Activated T-cell treated with anti-CD3 and anti-CD28 coated beads, Interleukin-2, amount 50 U/mL, for 72 hours (primary cell): ENCODE measurements around the gene FXN. TPM values are rescaled to one million over a fixed set of nuclear protein-coding genes. Genes with fewer than 3 reads are reported as not detected.

Source experiments
- ATAC-seq, 2 donors: fragments of 150-1000 bp; cut with Tn5 transposase; replicated peaks in 1 of 2; 2 replicates each; pipeline ENCODE4 v1.10.0; 2021; ENCODE audit warnings: moderate library complexity in 2 of 2, mild to moderate bottlenecking in 1 of 2
- DNase-seq, 2 donors: peaks; one replicate each; pipeline ENCODE4 v3.0.0; 2021 to 2022; ENCODE audit warnings: mixed read lengths in 1 of 2
- H3K27ac Mint-ChIP-seq: one replicate; pipeline ENCODE4 v1.8.0; 2022; ENCODE audit warnings: mild to moderate bottlenecking, moderate library complexity, mixed read lengths
- H3K27me3 Mint-ChIP-seq: one replicate; pipeline ENCODE4 v1.8.0; 2022; ENCODE audit warnings: low read depth, mixed read lengths
- H3K36me3 Mint-ChIP-seq, 2 donors: one replicate each; pipeline ENCODE4 v1.8.0; 2022; ENCODE audit warnings: mixed read lengths in 2 of 2, mild to moderate bottlenecking in 1 of 2; ENCODE audit not compliant: insufficient read depth in 2 of 2
- H3K4me1 Mint-ChIP-seq: one replicate; pipeline ENCODE4 v1.8.0; 2022; ENCODE audit warnings: low read depth, mixed read lengths
- H3K4me3 Mint-ChIP-seq, 2 donors: one replicate each; pipeline ENCODE4 v1.8.0; 2022; ENCODE audit warnings: mild to moderate bottlenecking in 2 of 2, mixed read lengths in 2 of 2, moderate library complexity in 2 of 2
- H3K9me3 Mint-ChIP-seq, 2 donors: one replicate each; pipeline ENCODE4 v1.8.0; 2022; ENCODE audit warnings: mixed read lengths in 2 of 2
- total RNA-seq, 2 donors: library from RNA; stranded (reverse); gene quantifications; one replicate each; pipeline ENCODE4 v1.2.3, GENCODE V29; 2022

The FXN gene
- total RNA-seq, 2 donors from 2014 or later = 14.6 to 18.6 TPM

DNA sequence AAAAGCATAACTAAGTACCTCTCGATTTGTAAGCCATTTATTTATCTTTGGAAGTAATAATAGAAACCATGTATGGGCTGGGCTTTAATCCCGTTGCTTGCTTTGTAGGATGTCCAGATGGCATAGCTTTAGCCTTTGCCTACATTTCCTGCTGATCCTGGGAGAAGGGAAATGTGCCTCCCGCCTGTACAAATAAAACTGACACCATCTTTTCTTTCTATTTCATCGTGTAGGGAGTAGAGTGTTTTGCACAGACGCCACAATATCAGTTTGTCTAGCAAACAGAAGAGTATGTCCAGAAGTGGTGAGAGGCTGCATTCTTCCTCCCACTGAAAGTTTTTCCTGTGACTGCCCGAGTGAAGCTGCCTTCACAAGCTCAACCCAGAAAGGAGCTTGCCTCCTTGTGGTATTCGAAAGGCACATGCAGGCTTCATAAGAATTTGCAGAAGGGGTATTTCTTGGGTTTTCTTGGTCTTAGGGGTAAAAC lies 113.8 kb downstream of the FXN start:
- H3K4me3 Mint-ChIP-seq = no peak overlapping the region
- DNase-seq (no peak), ATAC-seq (no peak)
- H3K4me1 Mint-ChIP-seq = no peaks in the 10 kb centered on the region
- H3K36me3 Mint-ChIP-seq = no peaks in the 10 kb centered on the region
- no peak overlapping the region for H3K27ac Mint-ChIP-seq
- H3K9me3 Mint-ChIP-seq = no peaks in the 10 kb centered on the region
- H3K27me3 Mint-ChIP-seq = no peaks in the 10 kb centered on the region

Other genes starting within 250 kb of the FXN start
- gene PRKACG, start 21.6 kb upstream of the FXN start, total RNA-seq = not detected
- gene TJP2, start 138.5 kb downstream of the FXN start, total RNA-seq = 10 to 100 TPM; 31.1 to 33.8 TPM